ENCODE data around the gene CRACR2A.
A peak's percentile ranks its signal among the peaks of the same experiment; 100 is the strongest.

The CRACR2A gene

DNA sequence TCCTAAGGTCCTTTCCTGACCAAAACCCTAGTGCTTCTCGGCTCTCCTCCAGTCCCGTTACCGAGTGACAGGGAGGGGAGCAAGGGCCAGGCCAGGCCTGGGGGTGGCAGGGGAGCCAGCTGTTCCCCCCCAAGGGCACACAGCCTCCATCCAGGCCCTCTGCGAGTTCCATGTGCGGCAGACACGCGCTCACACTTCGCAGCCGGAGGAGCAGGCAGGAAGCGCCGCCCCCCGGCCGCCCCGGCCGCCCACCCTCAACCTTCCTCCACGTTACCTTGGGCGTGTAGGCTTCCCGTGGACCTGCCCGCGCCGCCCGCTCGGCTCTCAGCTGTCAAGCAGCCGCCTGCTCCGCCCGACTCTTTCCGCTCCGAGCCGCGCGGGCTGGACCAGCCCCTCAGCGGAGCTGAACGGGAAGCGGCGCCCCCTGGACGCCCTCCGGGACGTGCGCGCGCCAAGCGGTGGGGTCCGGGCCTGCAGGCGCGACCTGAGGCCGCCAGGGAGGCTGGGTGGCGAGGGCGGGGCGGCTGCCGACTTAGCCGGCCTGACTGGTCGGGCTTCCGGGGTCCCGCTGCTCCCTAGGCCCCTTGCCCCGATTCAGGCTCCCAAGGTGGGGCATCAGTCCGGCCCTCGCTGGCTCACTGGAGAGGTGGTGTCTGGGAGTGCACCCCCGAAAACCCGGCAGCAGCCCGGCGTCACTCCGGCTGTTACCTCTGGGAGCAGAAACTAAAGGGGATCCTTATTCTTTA, at the start of gene CRACR2A:
CRACR2A (minus strand) TSS at position 369 of the 746 bp plus-strand sequence. CDS start 56,110 bp downstream, outside the sequence.
- no peak for TF ChIP-seq CTCF (conservative IDR thresholded peaks at IDR 0.05)
- H3K27ac ChIP-seq: peak within 1 kb of the TSS; percentile 91

GRCh38 chr12:3797531-3798048, 44.7 kb upstream of the CRACR2A start:
- H3K27ac ChIP-seq: no peak overlapping the region
- TF ChIP-seq CTCF (conservative IDR thresholded peaks at IDR 0.05): no peak

- peak overlapping the region; percentile 66 for H3K27ac ChIP-seq
- TF ChIP-seq CTCF (conservative IDR thresholded peaks at IDR 0.05): no peak
Observed at GRCh38 chr12:3795492-3796133, 42.7 kb upstream of the CRACR2A start.

GRCh38 chr12:3795066-3795465, 42.2 kb upstream of the CRACR2A start:
- TF ChIP-seq CTCF (conservative IDR thresholded peaks at IDR 0.05): no peak
- peak overlapping the region; percentile 66 for H3K27ac ChIP-seq

- TF ChIP-seq CTCF (conservative IDR thresholded peaks at IDR 0.05): no peak
- H3K27ac ChIP-seq: no peak overlapping the region; the same call in 1 of the 2 replicates
Observed at GRCh38 chr12:3792623-3793288, 39.8 kb upstream of the CRACR2A start.

DNA sequence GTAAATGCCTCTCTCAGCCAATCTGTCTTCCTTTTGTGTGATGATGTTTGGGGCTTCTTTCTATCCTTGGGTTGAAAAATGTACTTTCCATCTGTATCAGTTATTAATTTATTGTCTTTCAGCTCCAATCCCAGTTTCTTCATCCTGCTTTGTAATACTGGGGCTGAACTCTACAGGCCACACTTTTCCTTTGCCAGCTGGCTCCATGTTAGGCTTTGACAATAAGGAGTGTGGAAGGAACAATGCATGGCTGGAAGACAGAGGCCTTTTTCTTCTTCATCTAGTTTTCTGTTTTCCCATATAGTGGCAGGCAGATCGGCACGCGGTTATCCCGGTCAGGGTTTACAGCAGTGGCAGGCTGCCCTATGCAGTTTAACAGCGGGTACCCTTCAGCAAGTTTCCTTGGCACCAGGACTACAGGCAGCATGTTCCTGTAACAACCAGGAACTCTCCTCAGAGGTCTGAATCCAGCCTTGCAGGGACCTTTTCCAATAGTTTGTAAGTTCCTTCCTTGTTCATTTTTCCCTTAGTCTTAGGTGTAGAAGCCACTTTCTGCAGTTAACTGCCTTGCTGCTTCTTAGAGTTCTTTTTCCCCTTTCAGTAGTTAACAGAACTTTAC, 38.5 kb upstream of the CRACR2A start:
- no peak for TF ChIP-seq CTCF (conservative IDR thresholded peaks at IDR 0.05)
- peak overlapping the region; percentile 85 for H3K27ac ChIP-seq

DNA sequence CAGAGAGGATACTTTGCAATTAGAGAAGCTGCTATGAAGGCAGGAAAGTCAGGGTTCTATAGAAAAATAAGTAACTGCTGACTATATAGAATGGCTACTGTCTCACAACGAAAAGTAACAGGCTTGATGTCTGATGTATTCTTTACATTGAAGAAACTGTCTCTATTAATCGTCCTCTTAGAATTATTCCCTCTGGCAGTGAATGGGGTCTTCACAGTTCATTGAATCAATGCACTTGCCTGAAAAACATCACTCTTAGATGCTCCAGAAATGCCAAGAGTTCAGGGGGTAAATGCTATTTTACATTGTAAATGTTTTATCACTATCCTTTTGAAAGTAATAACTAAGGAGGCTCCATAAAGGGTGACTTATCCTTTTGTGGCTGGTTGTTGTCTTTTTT, 37.7 kb upstream of the CRACR2A start:
- no peak for TF ChIP-seq CTCF (conservative IDR thresholded peaks at IDR 0.05)
- H3K27ac ChIP-seq: peak overlapping the region; percentile 85
